ENCODE data around the gene ABCB10.

Gene ABCB10

GRCh38 chr1:229470406-229471043, 88.0 kb downstream of the ABCB10 start:
- no peak for DNase-seq

- no peak for DNase-seq
Measured at GRCh38 chr1:229466887-229467286, 91.6 kb downstream of the ABCB10 start.
